Astrocyte (in vitro differentiated cells and primary cell): ENCODE measurements around the gene RPS3A. TPM values are rescaled to one million over a fixed set of nuclear protein-coding genes. Genes with fewer than 3 reads are reported as not detected.

Experiments
- DNase-seq: peaks from one replicate; pipeline ENCODE4 v3.0.0-alpha.2; 2010; ENCODE audit warnings: low read depth
- FAIRE-seq: peaks from 2 replicates; lab custom pipeline; 2011; peaks lifted over from hg19 to GRCh38; lab: Jason Lieb, UNC
- H2AFZ ChIP-seq: 2 replicates; pipeline ENCODE4 v1.6.0; 2012; ENCODE audit warnings: low read depth, low read length, inconsistent platforms
- H3K27ac ChIP-seq: 2 replicates; pipeline ENCODE4 v1.5.1; 2011; ENCODE audit warnings: low read depth, low read length, inconsistent platforms
- H3K27me3 ChIP-seq: 2 replicates; pipeline ENCODE4 v1.6.0; 2011; ENCODE audit warnings: low read length, inconsistent platforms; ENCODE audit not compliant: insufficient read depth
- H3K36me3 ChIP-seq: 2 replicates; pipeline ENCODE4 v1.5.1; 2011; ENCODE audit warnings: low read length, inconsistent platforms; ENCODE audit not compliant: insufficient read depth
- H3K4me1 ChIP-seq: 2 replicates; pipeline ENCODE4 v1.5.1; 2011; ENCODE audit warnings: low read length, inconsistent platforms; ENCODE audit not compliant: insufficient read depth
- H3K4me2 ChIP-seq: 2 replicates; pipeline ENCODE4 v1.6.0; 2012; ENCODE audit warnings: low read length, inconsistent platforms
- H3K4me3 ChIP-seq: 2 replicates; pipeline ENCODE4 v1.5.1; 2011; ENCODE audit warnings: low read depth, mild to moderate bottlenecking, low read length, inconsistent platforms; ENCODE audit not compliant: insufficient read depth
- H3K79me2 ChIP-seq: 2 replicates; pipeline ENCODE4 v1.6.0; 2012; ENCODE audit warnings: mild to moderate bottlenecking, low read length, inconsistent platforms; ENCODE audit not compliant: insufficient read depth
- H3K9ac ChIP-seq: 2 replicates; pipeline ENCODE4 v1.6.0; 2012; ENCODE audit warnings: mild to moderate bottlenecking, low read length, inconsistent platforms
- H3K9me3 ChIP-seq: 2 replicates; pipeline ENCODE4 v1.5.1; 2012; ENCODE audit warnings: low read depth, mild to moderate bottlenecking, low read length, inconsistent platforms; ENCODE audit not compliant: insufficient read depth
- H4K20me1 ChIP-seq: 2 replicates; pipeline ENCODE4 v1.6.0; 2012; ENCODE audit warnings: low read length, inconsistent platforms; ENCODE audit not compliant: insufficient read depth
- H3K27ac Mint-ChIP-seq: one replicate; pipeline ENCODE4 v1.8.0; 2021; ENCODE audit warnings: mild to moderate bottlenecking, mixed read lengths; ENCODE audit not compliant: unreplicated experiment
- H3K27me3 Mint-ChIP-seq: one replicate; pipeline ENCODE4 v1.8.0; 2021; ENCODE audit warnings: low read depth, mixed read lengths; ENCODE audit not compliant: unreplicated experiment
- H3K36me3 Mint-ChIP-seq: one replicate; pipeline ENCODE4 v1.8.0; 2021; ENCODE audit warnings: low read depth, mixed read lengths; ENCODE audit not compliant: unreplicated experiment
- H3K4me1 Mint-ChIP-seq: one replicate; pipeline ENCODE4 v1.8.0; 2021; ENCODE audit warnings: low read depth, mixed read lengths; ENCODE audit not compliant: unreplicated experiment
- H3K4me3 Mint-ChIP-seq: one replicate; pipeline ENCODE4 v1.8.0; 2021; ENCODE audit warnings: mild to moderate bottlenecking, moderate library complexity, mixed read lengths; ENCODE audit not compliant: unreplicated experiment
- H3K9me3 Mint-ChIP-seq: one replicate; pipeline ENCODE4 v1.8.0; 2021; ENCODE audit warnings: mild to moderate bottlenecking, mixed read lengths; ENCODE audit not compliant: unreplicated experiment
- EZH2 ChIP-seq: IDR thresholded peaks from 2 replicates; pipeline ENCODE4 v1.6.1; 2012; ENCODE audit warnings: mild to moderate bottlenecking, low read length, inconsistent platforms; ENCODE audit not compliant: insufficient read depth
- total RNA-seq: library from RNA; stranded (reverse); gene quantifications from 2 replicates; pipeline ENCODE4 v1.2.1, GENCODE V29; 2021
- TF ChIP-seq, protein P1 (sequence below): IDR thresholded peaks from 2 replicates; pipeline ENCODE4 v1.5.1; 2011; ENCODE audit warnings: low read depth, mild to moderate bottlenecking, inconsistent platforms, low read length, moderate library complexity; ENCODE audit not compliant: insufficient read depth

The RPS3A gene
- total RNA-seq, 1 donor from 2014 or later = 1,351 TPM

- Histone ChIP-seq H3K79me2 (no peaks in the 10 kb centered on the region), H3K9ac (no peak overlapping the region), H3K4me1 (no peaks in the 10 kb centered on the region), H3K27ac (no peak overlapping the region), H2AFZ (no peak overlapping the region), H3K27me3 (no peaks in the 10 kb centered on the region), H3K9me3 (no peaks in the 10 kb centered on the region), H3K4me2 (no peak overlapping the region), H3K4me3 (no peak overlapping the region), H4K20me1 (no peaks in the 10 kb centered on the region), H3K36me3 (peaks cover 34% of the 10 kb centered on the region)
- no peak overlapping the region for H3K27ac Mint-ChIP-seq
- H3K9me3 Mint-ChIP-seq = no peaks in the 10 kb centered on the region
- FAIRE-seq = no peak
- H3K4me1 Mint-ChIP-seq = no peaks in the 10 kb centered on the region
- H3K36me3 Mint-ChIP-seq = peaks cover 9% of the 10 kb centered on the region
- H3K27me3 Mint-ChIP-seq = no peaks in the 10 kb centered on the region
- DNase-seq = no peak
- no peak for TF ChIP-seq EZH2
- TF ChIP-seq, protein P1, sequence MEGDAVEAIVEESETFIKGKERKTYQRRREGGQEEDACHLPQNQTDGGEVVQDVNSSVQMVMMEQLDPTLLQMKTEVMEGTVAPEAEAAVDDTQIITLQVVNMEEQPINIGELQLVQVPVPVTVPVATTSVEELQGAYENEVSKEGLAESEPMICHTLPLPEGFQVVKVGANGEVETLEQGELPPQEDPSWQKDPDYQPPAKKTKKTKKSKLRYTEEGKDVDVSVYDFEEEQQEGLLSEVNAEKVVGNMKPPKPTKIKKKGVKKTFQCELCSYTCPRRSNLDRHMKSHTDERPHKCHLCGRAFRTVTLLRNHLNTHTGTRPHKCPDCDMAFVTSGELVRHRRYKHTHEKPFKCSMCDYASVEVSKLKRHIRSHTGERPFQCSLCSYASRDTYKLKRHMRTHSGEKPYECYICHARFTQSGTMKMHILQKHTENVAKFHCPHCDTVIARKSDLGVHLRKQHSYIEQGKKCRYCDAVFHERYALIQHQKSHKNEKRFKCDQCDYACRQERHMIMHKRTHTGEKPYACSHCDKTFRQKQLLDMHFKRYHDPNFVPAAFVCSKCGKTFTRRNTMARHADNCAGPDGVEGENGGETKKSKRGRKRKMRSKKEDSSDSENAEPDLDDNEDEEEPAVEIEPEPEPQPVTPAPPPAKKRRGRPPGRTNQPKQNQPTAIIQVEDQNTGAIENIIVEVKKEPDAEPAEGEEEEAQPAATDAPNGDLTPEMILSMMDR = no peak
- H3K4me3 Mint-ChIP-seq = no peak overlapping the region
These were observed 44.4 kb downstream of the RPS3A start for GRCh38 chr4:151143811-151144210.

- Histone ChIP-seq H3K4me1 (no peaks in the 10 kb centered on the region), H4K20me1 (no peaks in the 10 kb centered on the region), H3K9me3 (no peaks in the 10 kb centered on the region), H3K4me2 (no peak overlapping the region), H3K79me2 (no peaks in the 10 kb centered on the region), H3K27ac (no peak overlapping the region), H3K36me3 (peaks cover 39% of the 10 kb centered on the region), H3K27me3 (no peaks in the 10 kb centered on the region), H3K9ac (no peak overlapping the region), H3K4me3 (no peak overlapping the region), H2AFZ (no peak overlapping the region)
- Mint-ChIP-seq H3K27ac (no peak overlapping the region), H3K36me3 (peaks cover 9% of the 10 kb centered on the region), H3K27me3 (no peaks in the 10 kb centered on the region), H3K9me3 (no peaks in the 10 kb centered on the region), H3K4me1 (no peaks in the 10 kb centered on the region), H3K4me3 (no peak overlapping the region)
- DNase-seq (no peak), FAIRE-seq (no peak)
- TF ChIP-seq EZH2 = no peak
- TF ChIP-seq, protein P1 = no peak
These were observed 45.1 kb downstream of the RPS3A start for GRCh38 chr4:151144329-151145072.

DNA sequence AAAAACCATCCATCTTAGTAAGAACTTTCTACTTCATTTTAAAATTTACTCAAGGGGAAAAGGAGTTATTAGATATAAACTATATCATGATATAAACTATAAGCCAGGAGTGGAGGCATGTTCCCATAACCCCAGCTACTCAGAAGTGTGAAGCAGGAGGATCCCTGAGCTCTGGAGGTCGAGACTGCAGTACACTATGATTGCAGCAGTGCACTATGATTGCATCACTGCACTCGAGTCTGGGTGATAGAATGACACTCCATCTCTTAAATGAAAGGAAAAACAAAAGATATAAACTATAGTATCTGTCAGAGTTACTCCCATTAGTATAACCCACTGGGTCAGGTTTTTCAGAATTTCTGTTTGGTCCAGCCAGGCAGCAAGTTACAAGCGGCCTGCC lies 47.6 kb downstream of the RPS3A start:
- Histone ChIP-seq H3K4me3 (no peak overlapping the region), H3K27me3 (no peaks in the 10 kb centered on the region), H3K9ac (no peak overlapping the region), H3K27ac (no peak overlapping the region), H3K4me2 (no peak overlapping the region), H3K4me1 (no peaks in the 10 kb centered on the region), H3K9me3 (no peaks in the 10 kb centered on the region), H4K20me1 (no peaks in the 10 kb centered on the region), H3K36me3 (peaks cover 31% of the 10 kb centered on the region), H3K79me2 (no peaks in the 10 kb centered on the region), H2AFZ (no peak overlapping the region)
- Mint-ChIP-seq H3K27me3 (no peaks in the 10 kb centered on the region), H3K36me3 (peaks cover 11% of the 10 kb centered on the region), H3K9me3 (no peaks in the 10 kb centered on the region), H3K4me3 (no peak overlapping the region), H3K27ac (no peak overlapping the region), H3K4me1 (no peaks in the 10 kb centered on the region)
- TF ChIP-seq, protein P1 = no peak
- no peak for TF ChIP-seq EZH2
- FAIRE-seq (no peak), DNase-seq (no peak)
